Pons (tissue), 1 donor: Measurements from ENCODE around the gene LYPD8.

ENCODE experiments used
- DNase-seq: peaks from one replicate; pipeline ENCODE4 v3.0.0-alpha.2; 2016; ENCODE audit warnings: low spot score

The LYPD8 gene

GRCh38 chr1:248757784-248758195, 2.2 kb upstream of the LYPD8 start:
- no peak for DNase-seq

DNA sequence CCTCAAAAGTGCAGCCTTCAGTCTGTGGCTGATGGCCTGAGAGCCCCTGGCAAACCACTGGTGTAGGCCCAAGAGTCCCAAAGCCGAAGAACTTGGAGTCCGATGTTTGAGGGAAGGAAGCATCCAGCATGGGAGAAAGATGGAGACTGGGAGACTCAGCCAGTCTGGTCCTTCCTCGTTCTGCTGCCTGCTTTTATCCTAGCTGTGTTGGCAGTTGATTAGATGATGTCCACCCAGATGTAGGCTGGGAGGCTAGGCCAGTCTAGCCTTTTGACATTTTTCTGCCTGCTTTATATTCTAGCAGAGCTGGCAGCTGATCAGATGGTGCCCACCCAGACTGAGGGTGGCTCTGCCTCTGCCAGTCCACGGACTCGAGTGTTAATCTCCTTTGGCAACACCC, 1.1 kb upstream of the LYPD8 start:
- DNase-seq, result no peak

GRCh38 chr1:248756151-248756550, 592 bp upstream of the LYPD8 start:
- no peak for DNase-seq

GRCh38 chr1:248753708-248754280, 1.8 kb downstream of the LYPD8 start:
- no peak for DNase-seq

DNA sequence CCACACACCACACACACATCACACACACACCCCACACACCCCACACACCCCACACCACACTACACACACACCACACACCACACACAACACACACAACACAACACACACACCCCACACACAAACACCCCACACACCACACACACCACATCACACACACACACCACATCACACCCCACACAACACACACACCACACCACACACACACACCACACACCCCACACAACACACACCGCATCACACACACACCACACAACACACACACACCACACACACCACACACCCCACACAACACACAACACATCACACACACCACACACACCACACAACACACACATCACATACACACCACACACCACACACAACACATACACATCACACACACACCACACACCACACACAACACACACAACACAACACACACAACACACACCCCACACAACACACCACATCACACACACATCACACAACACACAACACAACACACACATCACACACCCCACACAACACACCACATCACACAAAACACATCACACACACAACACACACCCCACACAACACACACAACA, 2.4 kb downstream of the LYPD8 start:
- DNase-seq, result no peak

- no peak for DNase-seq
Measured at GRCh38 chr1:248752161-248753028, 3.2 kb downstream of the LYPD8 start.

- no peak for DNase-seq
Measured at GRCh38 chr1:248751635-248752034, 3.9 kb downstream of the LYPD8 start.

- DNase-seq, result no peak
Measured at GRCh38 chr1:248751142-248751541, 4.4 kb downstream of the LYPD8 start.

- no peak for DNase-seq
Measured at GRCh38 chr1:248750496-248750895, 5.1 kb downstream of the LYPD8 start.

DNA sequence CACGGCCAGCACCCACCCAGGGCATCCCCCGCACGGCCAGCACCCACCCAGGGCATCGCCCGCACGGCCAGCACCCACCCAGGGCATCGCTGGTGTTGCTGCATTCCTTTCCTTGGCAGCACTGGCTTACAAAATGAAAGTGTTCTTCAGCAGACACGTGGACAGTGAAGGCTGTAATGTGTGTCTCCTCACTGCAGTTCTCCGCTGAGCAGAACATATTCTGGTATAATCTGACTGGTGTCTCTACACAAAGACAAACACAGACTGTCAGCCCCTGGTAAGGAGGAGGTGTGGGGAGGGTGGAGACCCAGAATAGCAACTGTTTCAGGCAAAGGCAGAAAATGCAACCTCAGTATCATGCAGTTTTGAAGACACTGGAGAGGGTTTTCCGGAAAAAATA, 7.3 kb downstream of the LYPD8 start:
- no peak for DNase-seq

- DNase-seq, result no peak
Measured at GRCh38 chr1:248740876-248741275, 14.7 kb downstream of the LYPD8 start.

GRCh38 chr1:248739572-248740205, 15.9 kb downstream of the LYPD8 start:
- DNase-seq, result no peak

DNA sequence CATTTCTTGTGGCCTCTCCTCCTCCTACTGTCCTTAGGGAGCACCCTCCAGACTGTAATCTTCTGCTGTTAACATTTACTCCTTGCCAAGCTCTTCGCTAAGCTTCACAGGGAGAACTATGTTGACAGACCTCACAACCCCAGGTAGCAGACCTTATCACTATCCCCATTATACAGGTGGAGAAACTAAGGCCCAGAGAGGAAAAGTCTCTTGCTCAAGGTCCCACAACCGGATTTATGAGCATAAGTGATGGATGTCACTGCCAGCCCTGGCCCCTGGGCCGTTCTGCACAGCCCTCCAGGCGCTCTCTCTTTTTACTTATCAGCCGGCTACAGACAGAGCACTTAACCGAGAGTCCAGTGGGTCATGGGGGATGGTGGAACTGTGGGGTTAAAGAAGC, 18.1 kb downstream of the LYPD8 start:
- no peak for DNase-seq

DNA sequence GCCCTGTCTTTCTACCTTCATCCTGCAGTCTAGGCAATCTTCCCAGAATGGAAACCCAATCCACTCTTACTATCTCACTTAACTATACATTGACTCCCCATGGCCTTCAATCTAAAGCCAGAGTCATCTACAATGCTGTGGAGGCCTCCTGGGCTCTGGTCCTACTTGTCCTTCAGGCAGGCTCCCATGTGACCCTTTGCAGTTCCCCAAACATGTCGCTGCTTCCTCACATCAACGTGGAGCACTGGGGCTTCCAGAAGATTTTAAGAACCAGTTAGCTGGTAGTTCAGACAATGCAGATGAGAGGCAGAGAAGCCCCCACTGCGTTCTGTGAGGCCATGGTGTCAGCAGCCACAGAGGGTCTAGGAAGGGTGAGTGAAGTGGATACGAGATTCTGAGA, 18.6 kb downstream of the LYPD8 start:
- no peak for DNase-seq

- DNase-seq, result no peak
Measured at GRCh38 chr1:248733566-248733965, 22.0 kb downstream of the LYPD8 start.

- DNase-seq, result no peak
Measured at GRCh38 chr1:248730507-248731335, 24.8 kb downstream of the LYPD8 start.

DNA sequence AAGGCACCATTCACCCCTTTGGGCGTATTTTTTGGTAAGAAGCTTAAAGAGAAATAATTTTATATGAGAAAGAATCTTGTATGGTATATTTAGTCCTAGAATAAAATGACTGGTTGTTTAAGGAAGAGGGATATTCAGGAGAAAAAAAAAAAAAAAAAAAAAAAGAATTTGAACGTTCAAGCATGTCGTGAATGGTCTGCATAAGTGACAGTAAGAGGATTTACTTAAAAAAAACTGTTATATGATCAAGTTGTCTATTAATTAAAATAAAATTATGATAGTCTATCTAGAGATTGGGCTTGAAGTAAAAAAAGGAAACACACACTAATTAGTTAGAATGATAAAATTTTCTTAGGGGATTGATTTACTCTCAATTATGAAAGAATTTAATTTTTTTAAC, 41.3 kb downstream of the LYPD8 start:
- no peak for DNase-seq

GRCh38 chr1:248710305-248710900, 45.2 kb downstream of the LYPD8 start:
- DNase-seq, result no peak

- DNase-seq, result no peak
Measured at GRCh38 chr1:248704606-248705005, 51.0 kb downstream of the LYPD8 start.

DNA sequence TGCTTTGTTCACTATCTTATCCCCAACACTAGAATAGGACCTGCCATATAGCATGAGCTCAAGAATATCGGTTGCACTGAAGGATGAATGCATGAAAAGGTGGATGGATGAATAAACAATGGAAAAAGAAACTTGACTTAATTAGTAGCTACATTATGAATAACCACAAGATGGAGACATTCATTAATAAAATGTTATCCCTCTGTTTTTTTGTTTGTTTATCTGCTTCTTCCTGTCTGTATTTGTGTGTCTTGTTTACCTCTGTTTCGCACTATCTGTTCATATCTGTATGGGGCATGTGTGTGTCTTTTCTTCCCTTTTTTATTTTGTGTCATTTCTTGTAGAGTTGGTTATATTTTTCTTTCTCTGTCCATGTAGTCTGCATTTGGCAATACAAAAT, 51.9 kb downstream of the LYPD8 start:
- no peak for DNase-seq

DNA sequence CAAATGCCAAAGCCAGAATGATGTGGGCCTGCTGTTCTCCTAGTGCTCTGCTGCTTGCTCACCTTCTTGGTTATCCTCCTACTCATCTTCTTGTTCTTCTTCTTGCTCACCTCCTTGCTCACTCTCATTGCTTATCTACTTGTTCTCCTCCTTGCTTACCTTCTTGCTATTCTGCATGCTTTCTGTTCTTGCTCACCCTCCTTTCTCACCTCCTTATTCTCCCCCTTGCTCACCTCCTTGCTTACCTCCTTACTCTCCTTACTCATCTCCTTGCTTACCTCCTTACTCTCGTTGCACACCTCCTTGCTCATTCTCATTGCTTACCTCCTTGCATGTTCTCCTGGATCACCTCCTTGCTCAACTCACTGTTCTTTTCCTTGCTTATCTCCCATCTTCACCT, 52.8 kb downstream of the LYPD8 start, which contains the start of gene OR14I1:
OR14I1 (minus strand) TSS at position 53 of the 400 bp plus-strand sequence.
- DNase-seq, result no peak

DNA sequence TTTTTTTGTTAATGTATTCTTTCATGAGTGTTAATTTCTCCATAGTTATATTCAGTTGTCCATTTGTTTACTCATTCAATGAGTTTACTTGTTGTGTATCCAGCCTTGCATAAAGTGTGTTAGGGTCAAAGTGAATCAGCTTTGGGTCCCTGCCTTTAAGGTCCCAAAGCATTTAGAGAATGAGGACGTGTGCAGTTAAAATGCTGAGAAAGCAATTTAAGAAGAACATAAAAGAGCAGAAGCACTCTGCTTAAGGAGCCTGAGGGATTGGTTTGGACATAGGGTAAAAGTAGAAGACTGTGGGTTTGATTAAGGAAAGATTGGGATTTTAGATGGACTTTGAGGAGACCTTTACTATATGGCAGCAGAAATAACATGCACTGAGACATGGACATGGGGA, 56.5 kb downstream of the LYPD8 start:
- no peak for DNase-seq
